ENCODE results near the gene C17orf75. TPM values are rescaled to one million over a fixed set of nuclear protein-coding genes. Genes with fewer than 3 reads are reported as not detected.

C17orf75 gene
- total and polyA plus RNA-seq, 2 of the 8 experiments (the other 6 are each of a cell fraction or from before 2014, with no cell fraction given): 15.8 to 42.6 TPM

GRCh38 chr17:32288615-32289014 lies 53.4 kb downstream of the C17orf75 start:
- H4K5ac ChIP-seq (ENCODE audit: insufficient read length, low read depth, low read length): peak overlapping the region; percentile 88
- H3K27me3 ChIP-seq (replicated peaks in 1 of 4; ENCODE audit: control insufficient read depth in 3 of 4, extremely low read depth in 1 of 4, insufficient read depth in 3 of 4, low read length in 3 of 4): no peaks in the 10 kb centered on the region; a peak in 1 of 7 replicates
- no peaks in the 10 kb centered on the region for H3K79me2 ChIP-seq (ENCODE audit: control insufficient read depth in 1 of 2, insufficient read depth in 2 of 2, low read length in 2 of 2)
- H3K4ac ChIP-seq (replicated peaks; ENCODE audit: insufficient read length, low read depth, low read length): peak overlapping the region; percentile 97
- peak overlapping the region; percentile 35; the same call in 1 of the 2 replicates for H4K8ac ChIP-seq (ENCODE audit: extremely low read depth, insufficient read depth, low read length)
- H3K18ac ChIP-seq (ENCODE audit: extremely low read depth, low read length): peak overlapping the region; percentile 88
- TF ChIP-seq RAD21 (IDR thresholded peaks at IDR 0.05 in 1 of 2, conservative IDR thresholded peaks at IDR 0.05 in 1 of 2; ENCODE audit: low read depth in 2 of 2, low read length in 2 of 2): 0 out of 4 replicates have a peak, but pooled peaks of 1 of the 2 experiments have one; percentile 1
- TF ChIP-seq, protein P1, sequence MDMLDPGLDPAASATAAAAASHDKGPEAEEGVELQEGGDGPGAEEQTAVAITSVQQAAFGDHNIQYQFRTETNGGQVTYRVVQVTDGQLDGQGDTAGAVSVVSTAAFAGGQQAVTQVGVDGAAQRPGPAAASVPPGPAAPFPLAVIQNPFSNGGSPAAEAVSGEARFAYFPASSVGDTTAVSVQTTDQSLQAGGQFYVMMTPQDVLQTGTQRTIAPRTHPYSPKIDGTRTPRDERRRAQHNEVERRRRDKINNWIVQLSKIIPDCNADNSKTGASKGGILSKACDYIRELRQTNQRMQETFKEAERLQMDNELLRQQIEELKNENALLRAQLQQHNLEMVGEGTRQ (IDR thresholded peaks at IDR 0.05; ENCODE audit: low read length): no peak
- no peak overlapping the region for H3K14ac ChIP-seq (ENCODE audit: insufficient read length)
- WGBS, 2 experiments (ENCODE audit: extremely low coverage in 1 of 2, insufficient coverage in 1 of 2, insufficient read length in 1 of 2, insufficient replicate concordance in 2 of 2, low coverage in 1 of 2, low lambda C conversion rate in 2 of 2, missing lambda C conversion rate in 1 of 2): 79% methylated on average over 9 of the region's 11 CpGs; no CpG with 5 or more reads in 1 of the 2 experiments
- H2BK5ac ChIP-seq (ENCODE audit: low read depth, low read length): peak overlapping the region; percentile 95
- H3K27ac ChIP-seq (ENCODE audit: low read depth, low read length): peak overlapping the region; percentile 17; the same call in 1 of the 2 replicates
- H2BK15ac ChIP-seq (ENCODE audit: low read length): peak overlapping the region; percentile 83; the same call in 1 of the 2 replicates
- ChIA-PET POLR2A (ENCODE audit: partially characterized antibody) (interaction anchor here (1.1 to 2.3 kb wide), 2 partner anchors 8 to 30 kb away, joined by 3 to 14 read pairs; no protein-coding TSS in a partner anchor), CTCF (ENCODE audit: partially characterized antibody) (interaction anchor here (1.4 to 3.9 kb wide), 7 partner anchors 11 to 35 kb away, joined by 3 to 32 read pairs (median 10); no protein-coding TSS in a partner anchor)
- no peaks in the 10 kb centered on the region for H4K20me1 ChIP-seq (replicated peaks in 1 of 2; ENCODE audit: control insufficient read depth in 1 of 2, insufficient read depth in 2 of 2, low read length in 2 of 2)
- peaks cover 13 to 28% (median 20%) of the 10 kb centered on the region in 4 experiments for H3K4me1 ChIP-seq (replicated peaks in 1 of 4; ENCODE audit: control insufficient read depth in 3 of 4, insufficient read depth in 4 of 4, low read length in 3 of 4)
- no peak overlapping the region for H3K23ac ChIP-seq (ENCODE audit: insufficient read length)
- peak overlapping the region; percentile 87 for H2AK5ac ChIP-seq (ENCODE audit: low read depth, low read length)
- H2AFZ ChIP-seq (ENCODE audit: low read length): no peak overlapping the region
- peak overlapping the region; percentile 97 for H2BK12ac ChIP-seq (ENCODE audit: low read depth, low read length)
- no peaks in the 10 kb centered on the region for H3K79me1 ChIP-seq (ENCODE audit: low read depth, low read length)
- H4K91ac ChIP-seq (replicated peaks; ENCODE audit: insufficient read length, low read length): peak overlapping the region; percentile 91
- no peak overlapping the region for H3K4me3 ChIP-seq (ENCODE audit: extremely low read depth in 1 of 4, insufficient read depth in 2 of 4, low read depth in 3 of 4, low read length in 4 of 4)
- H3K56ac ChIP-seq (replicated peaks; ENCODE audit: insufficient read length, low read depth, low read length): no peak overlapping the region
- DNase-seq (ENCODE audit: low read depth in 1 of 2, low spot score in 2 of 2) (no peak), FAIRE-seq (no peak)
- no peaks in the 10 kb centered on the region for H3K36me3 ChIP-seq (ENCODE audit: control insufficient read depth in 2 of 4, insufficient read depth in 4 of 4, low read length in 3 of 4)
- no peaks in the 10 kb centered on the region for H3K23me2 ChIP-seq (ENCODE audit: low read depth, low read length)
- peak overlapping the region; percentile 93 for H2BK120ac ChIP-seq (replicated peaks; ENCODE audit: low read depth, low read length)
- H3K4me2 ChIP-seq (ENCODE audit: insufficient read depth in 1 of 2, low read depth in 2 of 2, low read length in 2 of 2): peak overlapping the region; percentile 23 to 30; a peak in 2 of 4 replicates
- H2BK20ac ChIP-seq (ENCODE audit: low read length): peak overlapping the region; percentile 98
- H3K9me3 ChIP-seq (ENCODE audit: insufficient read depth in 2 of 2, low read depth in 1 of 2, low read length in 1 of 2): no peaks in the 10 kb centered on the region
- no peak overlapping the region for H3K9ac ChIP-seq (replicated peaks in 1 of 4; ENCODE audit: extremely low read depth in 1 of 4, low read depth in 3 of 4, low read length in 3 of 4)
